ENCODE measurements around the gene TBC1D14. TPM values are rescaled to one million over a fixed set of nuclear protein-coding genes. Genes with fewer than 3 reads are reported as not detected.

The TBC1D14 gene
- total RNA-seq, 4 donors from 2014 or later: 39.0 to 48.4 (median 43.7) TPM

- no peak for TF ChIP-seq CTCF (IDR thresholded peaks at IDR 0.05; ENCODE audit: low read depth)
These were observed 106.5 kb downstream of the TBC1D14 start for GRCh38 chr4:7016086-7016485.

GRCh38 chr4:7016512-7016911 lies 106.9 kb downstream of the TBC1D14 start:
- TF ChIP-seq CTCF (IDR thresholded peaks at IDR 0.05; ENCODE audit: low read depth): no peak

DNA sequence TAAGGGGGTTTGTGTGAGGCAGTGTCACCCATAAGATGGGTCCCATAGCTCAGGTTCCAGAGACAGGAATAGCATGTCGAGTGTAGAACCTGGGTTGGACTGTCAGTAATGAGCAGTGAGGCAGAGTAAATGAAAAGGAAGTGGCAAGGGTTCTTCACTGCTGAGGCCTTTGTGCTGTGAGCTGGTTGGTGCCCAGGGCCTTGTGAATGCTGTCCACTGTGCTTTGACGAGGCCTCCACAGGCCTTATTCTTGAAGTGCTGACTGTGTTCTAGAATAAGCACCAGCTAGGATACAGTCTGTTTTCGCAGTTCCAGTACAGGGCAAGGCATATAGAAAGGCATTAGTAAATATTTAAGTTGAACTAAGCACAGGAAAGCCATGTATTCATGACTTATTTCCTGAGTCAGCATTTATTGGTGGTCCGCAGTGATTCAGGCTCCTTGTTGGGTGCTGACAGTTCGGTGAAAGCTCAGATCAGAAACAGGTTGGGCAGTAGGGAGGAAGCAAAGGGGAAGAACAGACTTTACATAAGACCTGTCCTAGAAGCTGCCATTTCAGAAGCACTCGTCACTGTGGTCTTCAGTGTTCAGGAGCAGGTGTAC lies 107.9 kb downstream of the TBC1D14 start:
- no peak for TF ChIP-seq CTCF (IDR thresholded peaks at IDR 0.05; ENCODE audit: low read depth)

- TF ChIP-seq CTCF (IDR thresholded peaks at IDR 0.05; ENCODE audit: low read depth): no peak
These were observed 108.7 kb downstream of the TBC1D14 start for GRCh38 chr4:7018281-7018680.

GRCh38 chr4:7019367-7019766 lies 109.7 kb downstream of the TBC1D14 start:
- no peak for TF ChIP-seq CTCF (IDR thresholded peaks at IDR 0.05; ENCODE audit: low read depth)

DNA sequence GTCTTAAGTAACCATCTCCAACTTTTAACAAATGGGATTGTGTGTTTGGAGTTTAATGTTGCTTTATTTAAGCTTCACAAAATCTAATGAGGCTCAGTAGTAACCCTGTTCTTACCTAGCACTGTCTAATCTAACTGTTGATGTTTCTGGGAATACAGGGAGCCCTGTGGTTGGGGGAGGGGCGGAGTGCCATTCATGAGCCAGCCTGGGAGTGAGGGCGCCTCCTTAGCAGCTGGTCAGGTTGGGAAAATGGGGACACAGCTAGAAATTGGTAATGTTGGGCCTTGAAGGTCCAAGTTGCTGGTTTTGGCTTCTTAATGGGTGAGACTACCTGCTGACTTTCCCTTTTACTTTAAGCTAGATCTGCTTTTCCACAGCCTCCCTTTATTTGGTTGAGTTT lies 110.7 kb downstream of the TBC1D14 start:
- no peak for TF ChIP-seq CTCF (IDR thresholded peaks at IDR 0.05; ENCODE audit: low read depth)

GRCh38 chr4:7020856-7021255 lies 111.2 kb downstream of the TBC1D14 start:
- no peak for TF ChIP-seq CTCF (IDR thresholded peaks at IDR 0.05; ENCODE audit: low read depth)

Measured in subcutaneous adipose tissue (tissue), 4 donors.